H54 (cell line): Measurements from ENCODE around the gene TTC28.

Experiments used
- DNase-seq: peaks from one replicate; pipeline ENCODE4 v3.0.0; 2011; ENCODE audit warnings: low spot score, mixed read lengths; ENCODE audit not compliant: insufficient read length
- FAIRE-seq: peaks from 3 replicates; lab custom pipeline; 2011; peaks lifted over from hg19 to GRCh38; lab: Jason Lieb, UNC
- POLR2A ChIP-seq: IDR thresholded peaks from 2 replicates; pipeline ENCODE4 v1.6.1; 2011; ENCODE audit warnings: low read depth, mild to moderate bottlenecking, low read length

Gene TTC28

DNA sequence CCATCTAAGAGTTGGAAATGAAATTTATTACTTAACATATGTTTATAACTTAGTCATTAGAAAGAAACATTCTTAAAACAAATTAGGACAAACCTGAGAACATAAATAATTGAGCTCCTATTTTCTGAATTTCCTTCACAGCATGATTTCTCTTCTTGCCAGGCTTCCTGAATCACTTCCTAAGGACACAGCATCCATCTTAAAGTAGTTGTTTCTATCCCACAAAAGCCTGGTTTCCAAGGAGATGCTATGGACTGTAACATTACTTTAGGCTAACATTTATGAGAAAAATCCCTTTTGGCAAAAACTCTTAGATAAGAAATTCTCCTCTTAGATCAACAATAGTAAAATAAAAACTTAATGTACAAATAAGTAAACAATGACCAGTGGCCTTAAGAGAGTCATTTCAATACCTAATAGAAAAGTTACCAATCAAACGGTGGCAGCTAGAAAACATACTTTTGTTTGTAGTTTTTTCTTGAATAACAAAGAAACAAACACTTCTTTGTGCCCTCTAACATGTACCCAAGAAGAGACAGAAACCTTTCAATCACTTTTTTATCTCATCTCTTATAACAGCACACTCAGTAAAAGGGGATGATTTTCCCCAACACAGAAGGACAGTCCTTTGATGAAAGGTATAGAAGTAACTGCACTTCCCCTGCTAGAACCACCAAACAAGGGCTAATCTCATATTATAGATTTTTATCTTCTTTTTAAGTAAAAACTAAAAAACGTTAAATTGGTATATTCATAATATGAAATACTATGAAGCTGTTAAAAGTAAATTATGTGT, 74.5 kb downstream of the TTC28 start:
- no peak for FAIRE-seq
- DNase-seq: no peak
- no peak for TF ChIP-seq POLR2A

DNA sequence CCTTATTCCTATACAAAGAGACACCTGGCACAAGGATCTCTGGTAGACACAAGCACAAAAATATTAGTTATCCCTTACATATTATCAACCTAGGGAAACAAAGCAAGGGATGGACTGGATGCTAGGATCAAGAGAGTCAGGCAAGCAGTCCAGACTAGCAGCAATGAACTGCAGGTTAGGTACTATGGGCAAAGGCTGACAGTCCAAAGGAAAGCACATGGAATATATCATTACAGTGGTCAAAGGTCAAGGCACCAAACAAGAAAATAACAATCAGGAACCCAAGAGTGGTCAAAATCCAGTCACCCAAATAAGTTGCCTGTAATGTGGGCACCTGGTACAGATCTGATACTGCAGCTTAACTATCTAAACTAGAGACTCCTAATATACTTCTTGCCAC, 77.7 kb downstream of the TTC28 start:
- DNase-seq (no peak), FAIRE-seq (no peak)
- TF ChIP-seq POLR2A: no peak

DNA sequence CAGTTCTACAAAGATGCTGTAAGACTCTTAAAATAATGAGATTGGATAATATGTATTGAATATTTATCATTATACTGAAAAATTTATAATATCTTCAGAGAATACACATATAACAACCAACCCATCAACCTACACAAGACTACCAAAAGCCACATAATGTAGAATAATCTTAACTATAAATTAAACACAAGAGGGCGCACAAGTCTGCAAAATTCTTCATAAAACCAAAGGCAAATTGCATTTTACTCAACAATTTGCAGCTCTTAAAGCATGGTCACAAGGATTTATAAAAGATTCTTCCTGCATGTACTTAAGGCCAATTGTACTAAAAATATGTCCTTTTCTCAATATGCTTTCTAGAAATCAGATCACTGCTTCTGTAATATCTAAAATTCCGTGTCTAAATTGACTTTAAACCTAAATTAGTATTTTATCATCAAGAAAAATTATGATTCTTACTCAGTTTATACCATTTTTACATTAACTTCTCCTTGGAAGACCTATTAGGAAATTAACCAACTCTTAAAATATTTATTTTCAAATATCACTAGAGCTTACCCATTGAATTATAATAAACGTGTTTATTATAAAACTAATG, 79.0 kb downstream of the TTC28 start:
- FAIRE-seq (no peak), DNase-seq (no peak)
- no peak for TF ChIP-seq POLR2A

DNA sequence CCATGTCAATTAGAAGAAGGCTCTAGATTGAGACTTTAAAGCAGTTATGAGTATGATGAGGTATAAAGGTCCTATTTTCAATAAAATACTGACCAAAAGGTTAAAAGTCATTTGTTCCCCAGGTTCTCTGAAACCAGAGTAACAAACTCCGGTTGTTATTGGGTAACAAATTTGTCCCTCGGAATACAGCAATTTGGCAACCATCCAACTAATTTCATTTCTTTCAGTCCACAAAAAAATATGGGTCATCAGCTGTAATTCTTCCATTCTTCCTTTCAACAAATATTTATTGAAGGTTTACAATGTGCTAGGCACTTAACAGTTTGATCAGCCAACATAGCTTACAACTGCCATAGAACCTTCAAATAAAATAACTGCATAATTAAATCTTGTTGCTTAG, 79.9 kb downstream of the TTC28 start:
- no peak for TF ChIP-seq POLR2A
- FAIRE-seq (no peak), DNase-seq (no peak)

DNA sequence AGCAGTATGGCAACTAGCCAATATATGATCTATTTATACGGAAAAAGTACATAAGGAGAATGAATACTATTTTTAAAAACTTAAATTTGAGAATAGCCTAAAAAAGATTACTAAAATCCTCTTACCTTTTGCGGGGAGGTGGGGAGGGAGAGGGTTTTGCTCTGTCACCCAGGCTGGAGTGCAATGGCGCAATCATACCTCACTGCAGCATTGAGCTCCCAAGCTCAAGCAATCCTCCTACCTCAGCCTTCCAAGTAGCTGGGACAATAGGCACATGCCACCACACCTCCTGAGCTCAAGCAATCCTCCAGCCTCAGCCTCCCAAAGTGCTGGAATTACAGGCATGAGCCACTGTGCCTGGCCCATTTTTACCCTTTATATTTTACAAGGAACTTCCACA, 82.0 kb downstream of the TTC28 start:
- DNase-seq (no peak), FAIRE-seq (no peak)
- TF ChIP-seq POLR2A: no peak

DNA sequence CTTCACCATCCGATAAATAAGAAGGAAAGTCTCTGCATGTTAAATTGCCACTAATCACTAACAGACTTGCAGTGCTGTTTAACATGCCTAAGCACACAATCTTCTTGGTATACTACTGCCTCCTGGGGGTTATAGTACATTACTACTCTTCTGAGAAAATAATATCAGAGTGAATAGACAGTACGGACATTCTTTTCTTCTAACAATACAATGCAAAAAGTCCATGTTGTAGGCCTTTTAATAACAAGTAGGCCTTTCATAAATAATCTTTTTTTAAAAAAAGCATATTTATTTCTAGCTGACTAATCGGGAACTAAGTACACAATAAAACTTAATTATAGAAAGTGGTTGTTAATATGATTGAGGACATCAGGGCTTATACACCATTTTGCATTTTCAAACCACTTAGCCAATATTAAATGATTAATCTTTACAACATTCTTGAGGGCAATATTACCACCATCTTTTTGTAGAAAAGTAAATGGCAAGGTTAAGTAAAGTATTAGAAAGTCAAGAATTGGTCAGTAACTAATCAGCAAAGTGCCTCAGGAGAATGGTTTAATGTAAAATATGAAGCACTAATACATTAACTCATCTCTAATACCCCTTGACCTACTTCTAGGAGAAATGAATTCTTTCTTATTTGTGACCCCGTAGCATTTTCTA, 84.7 kb downstream of the TTC28 start:
- DNase-seq (peak; percentile 7), FAIRE-seq (peak; percentile 57)
- TF ChIP-seq POLR2A: no peak

DNA sequence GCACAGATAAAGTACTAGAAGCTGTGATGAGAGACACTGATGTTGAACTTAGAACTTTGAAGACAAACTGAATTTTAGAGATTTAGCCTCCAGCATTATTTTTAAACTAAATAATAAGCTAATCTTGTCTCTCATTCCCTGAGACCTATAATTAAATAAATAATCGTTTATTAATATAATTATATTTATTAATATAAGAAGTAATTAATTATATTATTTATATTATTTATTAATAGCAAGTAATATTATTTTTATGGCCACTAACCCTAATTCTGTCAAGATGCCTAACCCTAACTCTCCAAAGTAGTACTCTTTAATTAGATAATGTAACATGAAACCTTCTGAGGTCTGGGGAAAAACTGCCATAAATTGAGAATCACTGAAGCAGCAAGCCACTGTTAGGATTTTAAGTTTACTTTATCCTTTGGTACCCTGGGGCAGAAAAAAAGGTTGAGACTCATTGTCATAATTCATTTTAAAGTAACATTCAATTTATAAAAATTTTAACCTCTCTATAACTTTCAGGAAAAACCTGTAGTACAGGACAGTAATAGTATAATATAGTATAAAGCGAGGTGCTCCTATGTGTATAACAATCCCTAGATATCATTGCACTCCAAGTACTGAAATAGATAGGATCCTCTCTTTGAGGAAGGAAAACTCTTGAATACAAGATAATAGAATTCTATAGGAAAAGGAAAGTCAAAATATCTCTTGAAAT, 85.4 kb downstream of the TTC28 start:
- FAIRE-seq (no peak), DNase-seq (no peak)
- TF ChIP-seq POLR2A: no peak

DNA sequence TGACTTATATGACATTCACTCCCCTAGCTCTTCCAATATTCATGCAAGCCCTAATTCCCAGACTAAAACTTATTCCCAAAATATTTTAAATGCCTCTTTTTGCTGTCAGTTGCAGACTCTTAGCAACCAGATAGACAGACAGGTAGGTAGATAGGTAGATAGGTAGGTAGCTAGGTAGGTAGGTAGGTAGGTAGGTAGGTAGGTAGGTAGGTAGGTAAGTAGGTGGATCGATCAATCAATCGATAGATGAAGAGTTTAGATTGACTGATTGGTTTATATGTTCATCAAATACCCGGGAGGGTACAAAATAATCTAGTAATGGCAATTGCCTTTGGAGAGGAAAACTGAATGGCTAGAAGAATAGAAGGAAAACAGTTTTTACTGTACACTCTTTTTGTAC, 86.3 kb downstream of the TTC28 start:
- FAIRE-seq (no peak), DNase-seq (no peak)
- no peak for TF ChIP-seq POLR2A

DNA sequence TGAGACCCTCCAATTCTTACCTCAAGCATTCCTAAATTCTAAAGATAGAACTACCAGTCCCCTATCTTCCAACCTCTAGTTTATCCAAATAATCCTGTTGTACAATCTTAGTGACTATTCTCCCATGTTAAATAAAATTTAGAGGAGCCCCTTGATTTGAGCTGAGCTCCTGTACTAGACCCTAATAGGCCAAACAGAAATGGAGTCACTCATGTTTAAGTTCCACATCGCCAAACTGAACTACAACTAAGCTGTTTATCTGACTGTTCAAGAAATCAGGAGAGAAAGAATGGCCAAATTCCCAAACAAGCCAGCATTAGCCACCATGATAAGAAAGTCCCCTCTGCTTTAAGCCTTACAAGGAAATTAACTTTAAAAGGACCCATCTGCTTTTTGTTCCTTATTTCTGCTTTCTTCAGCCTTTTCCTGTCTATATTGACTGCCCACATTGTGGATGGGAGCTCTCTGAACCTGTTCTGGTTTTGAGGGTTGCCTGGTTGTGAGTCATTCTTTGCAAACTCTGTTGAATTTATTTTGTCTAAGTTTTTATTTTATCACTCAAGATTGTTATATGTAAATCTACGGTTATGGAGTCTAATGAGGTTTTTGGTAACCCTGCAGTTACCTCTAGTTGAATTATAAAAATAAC, 90.4 kb downstream of the TTC28 start:
- no peak for TF ChIP-seq POLR2A
- no peak for FAIRE-seq
- DNase-seq: no peak

DNA sequence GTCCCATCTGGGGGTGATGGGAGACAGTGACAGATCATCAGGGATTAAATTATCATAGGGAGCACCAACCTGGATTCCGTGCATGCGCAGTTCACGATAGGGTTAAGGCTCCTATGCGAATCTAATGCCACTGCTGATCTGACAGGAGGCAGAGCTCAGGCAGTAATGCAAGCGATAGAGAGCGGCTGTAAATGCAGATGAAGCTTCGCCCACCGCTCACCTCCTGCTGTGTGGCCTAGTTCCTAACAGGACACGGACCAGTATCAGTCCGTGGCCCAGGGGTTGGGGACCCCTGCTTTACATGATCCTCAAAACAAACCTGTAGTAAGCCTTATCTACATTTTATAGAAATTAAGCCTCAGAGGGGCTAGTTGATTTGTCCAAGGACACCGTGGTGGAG, 94.3 kb downstream of the TTC28 start:
- no peak for TF ChIP-seq POLR2A
- FAIRE-seq (no peak), DNase-seq (no peak)

DNA sequence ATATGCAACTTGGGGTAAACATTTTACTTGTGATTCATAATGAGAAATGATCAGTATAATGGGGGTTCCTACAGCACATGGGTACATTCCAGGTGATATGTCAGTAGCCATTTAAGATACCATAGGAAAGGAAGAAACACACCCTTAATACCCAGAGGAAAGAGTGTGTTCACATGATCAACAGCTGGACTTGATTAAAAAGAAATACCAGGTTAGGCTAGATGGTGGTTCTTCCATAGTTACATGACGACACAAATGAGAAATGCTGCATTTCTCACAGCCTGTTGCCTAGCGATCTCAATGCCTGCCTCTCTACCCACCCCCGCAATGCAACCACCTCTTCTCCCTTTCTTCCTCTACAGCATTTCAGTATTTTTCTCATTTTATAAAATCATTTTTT, 96.8 kb downstream of the TTC28 start:
- no peak for FAIRE-seq
- TF ChIP-seq POLR2A: no peak
- DNase-seq: no peak

DNA sequence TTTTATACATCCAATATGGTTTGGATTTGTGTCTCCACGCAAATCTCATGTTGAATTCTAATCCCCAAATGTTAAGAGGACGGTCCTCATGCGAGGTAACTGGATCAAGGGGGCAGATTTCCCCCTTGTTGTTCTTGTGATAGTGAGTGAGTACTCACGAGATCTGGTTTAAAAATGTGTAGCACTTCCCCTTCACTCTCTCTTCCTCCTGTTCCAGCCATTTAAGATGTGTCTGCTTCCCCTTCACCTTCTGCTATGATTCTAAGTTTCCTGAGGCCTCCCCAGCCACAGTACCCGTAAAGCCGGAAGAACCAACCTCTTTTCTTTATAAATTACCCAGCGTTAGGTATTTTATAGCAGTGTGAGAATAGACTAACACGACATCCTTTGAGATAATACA, 98.6 kb downstream of the TTC28 start:
- DNase-seq (no peak), FAIRE-seq (no peak)
- TF ChIP-seq POLR2A: no peak

DNA sequence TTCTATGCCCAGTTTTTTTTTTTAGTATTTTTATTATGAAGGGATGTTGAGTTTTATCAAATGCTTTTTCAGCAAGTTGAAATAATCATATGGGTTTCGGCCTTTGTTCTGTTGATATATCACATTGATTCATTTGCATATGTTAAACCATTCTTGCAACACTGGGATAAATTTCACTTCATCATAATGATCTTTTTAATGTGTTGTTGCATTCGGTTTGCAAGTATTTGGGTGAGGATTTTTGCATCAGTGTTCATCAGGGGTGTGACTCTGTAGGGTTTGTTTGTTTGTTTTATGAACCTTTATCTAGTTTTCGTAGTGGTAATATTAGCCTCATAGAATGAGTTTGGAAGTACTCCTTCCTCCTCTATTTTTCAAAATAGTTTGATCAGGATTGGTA, 103.5 kb downstream of the TTC28 start:
- TF ChIP-seq POLR2A: no peak
- DNase-seq (no peak), FAIRE-seq (no peak)
